Posterior vena cava (tissue), 2 donors: Measurements from ENCODE around the gene PLEKHH2. TPM values are rescaled to one million over a fixed set of nuclear protein-coding genes. Genes with fewer than 3 reads are reported as not detected.
"Not testable (repeated sequence)": the region's sequence is repeated elsewhere in the genome, so short reads cannot be mapped to it uniquely, and the experiment has no call there.

Source experiments
- DNase-seq: peaks from one replicate; pipeline ENCODE4 v3.0.0-alpha.2; 2020; ENCODE audit warnings: low spot score
- intact Hi-C, 2 donors: fragments of 100-400 bp; cut with DNase I; formaldehyde crosslinking; loops; one replicate each; pipeline versions ENCODE4 v1.14.1 to v1.14.2; 2022 to 2023
- total RNA-seq, 2 donors: library from RNA; stranded (reverse); fragmentation: NEBNext Ultra II Directional; extraction: Animal tissue kit (Norgen Biotek cat#: 25700); gene quantifications; one replicate each; pipeline ENCODE4 v1.2.1, GENCODE V29; 2021
- donor health status: DM: yes; HTN: yes; CAD: no.
- donor health status: DM: yes; HTN: yes; CAD: no.

Gene PLEKHH2
- total RNA-seq, 2 donors from 2014 or later, result 19.9 to 22.8 TPM

GRCh38 chr2:43707255-43708015 is 70.4 kb downstream of the PLEKHH2 start:
- intact Hi-C loops, result no loop called here

GRCh38 chr2:43708178-43708577 is 71.1 kb downstream of the PLEKHH2 start:
- DNase-seq, result no peak
- intact Hi-C loops, result no loop called here

More at GRCh38 chr2:43707255-43708015, 70.4 kb downstream of the PLEKHH2 start:
- DNase-seq, result peak; percentile 89

- intact Hi-C loops, result no loop called here
- DNase-seq, result no peak
Measured at GRCh38 chr2:43708891-43709290, 71.8 kb downstream of the PLEKHH2 start.

GRCh38 chr2:43710866-43711265 is 73.8 kb downstream of the PLEKHH2 start:
- intact Hi-C loops, result no loop called here
- DNase-seq, result no peak

DNA sequence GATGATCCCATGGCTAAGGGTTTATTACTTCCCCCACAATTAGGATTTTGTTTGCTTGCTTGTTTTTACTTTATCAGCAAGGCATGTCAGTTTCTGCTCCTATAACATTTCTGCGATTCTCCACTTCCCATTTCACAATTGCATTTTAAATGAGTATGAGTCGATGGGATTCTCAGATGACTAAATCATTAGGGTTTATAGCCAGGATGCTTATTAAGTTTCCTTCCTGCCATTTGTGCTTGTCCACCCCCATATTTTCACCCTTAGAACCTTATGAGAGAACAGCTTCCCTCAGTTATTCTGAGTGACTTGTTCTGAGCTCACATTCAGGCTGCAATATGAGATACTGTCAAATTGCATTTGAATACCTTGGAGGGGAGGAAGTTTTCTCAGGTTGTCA is 77.1 kb downstream of the PLEKHH2 start:
- intact Hi-C loops, result no loop called here
- DNase-seq, result no peak

- no peak for DNase-seq
- intact Hi-C loops, result no loop called here
Measured at GRCh38 chr2:43715300-43716098, 78.4 kb downstream of the PLEKHH2 start.

DNA sequence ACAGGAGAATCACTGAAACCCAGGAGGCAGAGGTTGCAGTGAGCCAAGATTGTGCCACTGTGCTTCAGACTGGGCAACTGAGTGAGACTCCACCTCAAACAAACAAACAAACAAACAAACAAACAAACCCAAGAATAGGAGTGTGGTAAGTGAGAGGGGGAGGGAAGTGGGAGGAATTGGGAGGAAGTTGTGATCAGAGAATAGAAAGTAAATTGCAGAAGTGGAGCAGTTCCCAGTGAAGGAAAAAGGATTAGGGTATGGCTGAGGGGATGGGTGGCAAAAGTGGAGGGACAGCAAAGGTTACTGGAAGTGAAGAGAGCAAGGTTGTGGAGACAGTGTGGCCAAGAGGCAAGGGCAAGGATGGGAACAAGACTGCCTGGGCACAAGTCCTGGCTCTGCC is 80.3 kb downstream of the PLEKHH2 start:
- no peak for DNase-seq
- intact Hi-C loops, result no loop called here

- DNase-seq, result no peak
Measured at GRCh38 chr2:43718530-43719124, 81.6 kb downstream of the PLEKHH2 start.

DNA sequence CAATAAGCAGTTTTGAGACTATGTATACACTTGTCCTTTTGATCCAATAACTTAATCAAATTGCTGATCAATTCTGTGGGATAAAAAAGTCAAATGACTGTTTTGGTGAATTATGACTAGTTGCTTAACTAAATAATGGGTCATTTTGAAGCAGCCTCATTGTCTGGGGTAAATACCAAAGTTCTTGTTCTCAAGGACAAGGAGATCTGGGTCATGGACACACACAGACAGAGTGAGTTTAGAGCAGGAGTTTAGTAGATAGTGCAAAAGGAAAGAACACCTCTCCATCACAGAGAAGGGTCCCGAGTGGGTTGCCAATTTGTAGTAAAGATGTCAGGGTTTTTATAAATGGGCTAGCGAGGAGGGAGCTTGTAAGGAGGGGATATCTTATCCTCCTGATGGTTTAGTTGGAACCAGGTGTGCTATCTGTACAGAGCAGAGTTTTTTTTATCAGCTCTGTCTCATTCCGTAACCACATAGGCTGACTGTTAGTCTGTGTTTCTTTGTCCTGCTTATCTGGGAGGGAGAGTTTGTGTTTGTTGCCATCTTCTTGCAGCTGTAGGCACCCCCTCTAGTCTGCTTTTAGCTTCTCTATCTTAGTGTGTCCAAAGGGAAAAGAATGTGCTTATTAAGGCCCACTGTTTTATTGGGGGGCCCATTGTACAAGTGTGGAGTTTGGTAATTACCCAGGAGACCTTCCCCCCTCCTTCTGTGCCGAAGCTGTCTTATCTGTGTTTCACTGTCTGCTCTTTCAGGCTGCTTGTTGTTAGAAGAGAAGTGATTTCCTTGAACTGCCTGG is 87.9 kb downstream of the PLEKHH2 start:
- no peak for DNase-seq
- intact Hi-C loops, result no loop called here

More at GRCh38 chr2:43718530-43719124, 81.6 kb downstream of the PLEKHH2 start:
- intact Hi-C loops, result no loop called here

- no peak for DNase-seq
- intact Hi-C loops, result no loop called here
Measured at GRCh38 chr2:43725711-43726246, 88.7 kb downstream of the PLEKHH2 start.

GRCh38 chr2:43726961-43727633 is 90.0 kb downstream of the PLEKHH2 start:
- DNase-seq, intact Hi-C loops: not testable (repeated sequence)

DNA sequence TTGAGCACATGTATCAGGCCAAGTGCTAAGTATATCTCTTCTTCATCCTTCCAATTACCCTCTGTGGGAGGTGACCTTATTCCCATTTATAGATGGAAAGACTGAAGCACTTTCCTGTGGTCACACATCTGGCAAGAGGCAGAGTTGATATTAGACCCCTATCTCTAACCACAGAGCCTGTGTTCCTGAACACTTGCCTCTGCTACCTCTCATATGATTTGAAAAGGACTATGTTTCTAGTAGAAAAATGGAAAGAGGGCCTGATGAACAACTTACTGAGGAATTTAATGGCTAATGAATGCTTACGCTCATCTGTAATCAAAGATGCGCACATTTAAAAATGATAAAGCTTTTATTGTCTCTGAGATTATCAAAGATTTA is 90.6 kb downstream of the PLEKHH2 start:
- no peak for DNase-seq
- intact Hi-C loops, result no loop called here

DNA sequence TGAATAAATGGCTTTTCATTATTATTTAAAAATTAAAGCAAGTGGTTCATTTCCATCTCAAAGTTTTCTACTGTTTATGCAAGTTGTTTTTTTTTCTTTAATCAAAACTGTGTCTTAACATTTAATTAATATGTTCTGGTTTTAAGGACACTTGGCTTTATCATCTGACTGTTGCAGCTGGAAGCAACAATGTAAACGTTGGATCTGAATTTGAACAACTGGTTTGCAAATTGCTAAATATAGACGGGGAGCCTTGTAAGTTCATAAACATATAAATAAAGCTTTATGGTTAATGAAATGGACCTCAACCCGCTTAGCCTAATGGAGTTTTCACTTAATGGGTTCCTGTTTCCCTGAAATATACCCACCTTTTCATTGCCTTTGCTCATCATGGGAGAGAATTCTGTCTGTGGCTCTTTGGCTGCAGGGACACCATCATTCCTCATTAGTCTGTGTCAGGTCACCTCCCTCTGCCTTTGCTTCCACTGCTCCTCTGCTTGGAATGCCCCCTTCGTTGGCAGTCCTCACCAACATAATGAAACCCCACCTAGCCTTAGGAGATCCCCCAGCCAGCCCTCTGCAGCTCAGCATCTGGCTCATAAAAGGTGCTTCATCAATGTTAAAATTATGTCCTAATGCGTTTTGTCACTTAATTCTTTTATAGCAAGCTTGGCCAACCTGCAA is 92.6 kb downstream of the PLEKHH2 start:
- no peak for DNase-seq
- intact Hi-C loops, result no loop called here

DNA sequence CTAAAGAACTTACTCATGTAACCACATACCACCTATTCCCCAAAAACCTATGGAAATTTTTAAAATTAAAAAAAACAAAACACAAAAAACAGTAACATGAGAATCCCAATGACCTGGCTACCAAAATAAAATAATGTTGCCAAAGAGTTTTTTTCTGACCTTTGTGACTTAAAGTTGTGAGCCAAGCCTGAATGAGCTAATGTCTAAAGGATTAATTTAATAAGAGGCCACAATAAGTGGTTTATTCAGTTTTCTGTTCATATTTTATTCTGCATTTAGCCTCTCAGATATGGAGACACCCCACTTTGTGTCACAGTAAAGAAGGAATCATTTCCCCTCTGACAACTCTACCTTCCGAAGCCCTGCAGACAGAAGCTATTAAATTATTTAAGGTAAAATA is 94.2 kb downstream of the PLEKHH2 start:
- intact Hi-C loops, result no loop called here
- no peak for DNase-seq

DNA sequence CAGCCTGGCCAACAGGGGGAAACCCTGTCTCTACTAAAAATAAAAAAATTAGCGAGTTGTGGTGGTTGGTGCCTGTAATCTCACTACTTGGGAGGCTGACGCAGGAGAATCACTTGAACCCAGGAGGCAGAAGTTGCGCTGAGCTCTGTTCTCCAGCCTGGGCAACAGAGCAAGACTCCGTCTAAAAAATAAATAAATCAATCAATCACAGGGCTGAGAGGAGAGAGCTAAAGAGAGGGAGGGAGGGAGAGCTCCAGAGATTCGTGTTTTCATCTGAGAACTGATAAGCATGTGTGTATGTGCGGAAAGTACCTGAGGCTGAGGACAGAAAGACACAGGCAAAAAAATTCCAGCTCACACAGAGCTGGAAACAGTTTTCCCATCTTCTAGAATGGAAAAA is 99.6 kb downstream of the PLEKHH2 start:
- no peak for DNase-seq
- intact Hi-C loops, result no loop called here

- intact Hi-C loops, result no loop called here
- DNase-seq, result peak; percentile 83
Measured at GRCh38 chr2:43737097-43737854, 100.2 kb downstream of the PLEKHH2 start.

DNA sequence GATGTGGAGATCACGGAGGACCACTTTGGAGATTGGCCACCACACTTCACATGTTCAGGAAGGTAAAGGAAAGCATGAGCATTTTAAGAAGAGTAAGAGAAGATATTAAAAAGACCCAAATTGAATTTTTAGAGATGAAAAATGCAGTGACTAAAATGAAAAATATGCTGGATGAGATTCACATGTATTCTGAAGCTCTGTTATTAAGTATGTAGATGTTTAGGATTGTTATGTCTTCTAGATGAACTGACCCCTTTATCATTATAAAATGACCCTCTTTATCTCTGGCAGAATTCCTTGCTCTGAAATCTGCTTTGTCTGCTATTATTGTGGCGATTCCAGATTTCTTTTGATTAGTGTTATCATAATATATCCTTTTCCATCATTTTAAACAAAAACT is 100.8 kb downstream of the PLEKHH2 start:
- intact Hi-C loops, result no loop called here
- DNase-seq, result no peak
